NT2/D1 (cell line): ENCODE data around the gene ABLIM1.

Experiments
- DNase-seq: peaks from one replicate; pipeline ENCODE4 v3.0.0-alpha.2; 2011; ENCODE audit warnings: low read depth, low spot score
- H3K27me3 ChIP-seq: 2 replicates; pipeline ENCODE4 v1.6.0; 2011; ENCODE audit warnings: mild to moderate bottlenecking; ENCODE audit not compliant: insufficient read length, insufficient read depth
- H3K36me3 ChIP-seq: 2 replicates; pipeline ENCODE4 v1.6.1; 2011; ENCODE audit warnings: mild to moderate bottlenecking, low read length, mixed read lengths; ENCODE audit not compliant: insufficient read depth, insufficient read length
- H3K4me1 ChIP-seq: 2 replicates; pipeline ENCODE4 v1.5.1; 2011; ENCODE audit not compliant: insufficient read depth, insufficient read length
- H3K4me3 ChIP-seq: 2 replicates; pipeline ENCODE4 v1.5.1; 2011; ENCODE audit warnings: low read depth; ENCODE audit not compliant: insufficient read length
- H3K9ac ChIP-seq: 2 replicates; pipeline ENCODE4 v1.6.0; 2011; ENCODE audit warnings: low read depth; ENCODE audit not compliant: insufficient read length
- H3K9me3 ChIP-seq: 2 replicates; pipeline ENCODE4 v1.5.1; 2011; ENCODE audit warnings: mild to moderate bottlenecking, low read length; ENCODE audit not compliant: insufficient read depth
- SUZ12 ChIP-seq: IDR thresholded peaks from 2 replicates; pipeline ENCODE4 v1.6.1; 2011; ENCODE audit not compliant: insufficient read length, insufficient read depth; ENCODE audit errors: extremely low read depth
- YY1 ChIP-seq: IDR thresholded peaks from 2 replicates; pipeline ENCODE4 v1.6.1; 2011; ENCODE audit not compliant: insufficient read length, insufficient read depth
- ZNF274 ChIP-seq: IDR thresholded peaks from 2 replicates; pipeline ENCODE4 v1.6.1; 2011; ENCODE audit warnings: mild to moderate bottlenecking, low read depth, low read length

The ABLIM1 gene

DNA sequence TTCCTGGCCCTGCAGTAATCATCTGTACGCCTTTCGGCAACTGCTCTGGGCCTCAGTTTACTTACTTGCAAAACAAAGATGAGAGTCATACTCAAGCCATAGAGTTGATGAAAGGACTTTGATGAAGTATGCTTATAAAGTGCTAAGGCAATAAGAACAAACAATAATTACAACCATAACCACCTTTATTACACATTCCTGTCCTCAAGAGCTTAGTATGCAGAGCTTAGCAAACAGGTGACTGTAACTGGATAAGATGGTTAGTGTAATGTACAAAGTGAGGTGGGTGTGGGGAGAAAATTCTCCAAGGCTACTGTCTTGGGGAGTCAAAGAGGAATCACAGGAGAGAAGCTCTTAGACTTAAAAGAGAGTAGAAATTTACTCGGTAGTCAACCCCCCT, 136.8 kb downstream of the ABLIM1 start:
- Histone ChIP-seq H3K27me3 (no peaks in the 10 kb centered on the region), H3K9ac (no peak overlapping the region), H3K36me3 (peaks cover 26% of the 10 kb centered on the region), H3K4me3 (no peak overlapping the region), H3K9me3 (no peaks in the 10 kb centered on the region), H3K4me1 (no peaks in the 10 kb centered on the region)
- DNase-seq: no peak
- TF ChIP-seq ZNF274 (no peak), SUZ12 (no peak), YY1 (no peak)

DNA sequence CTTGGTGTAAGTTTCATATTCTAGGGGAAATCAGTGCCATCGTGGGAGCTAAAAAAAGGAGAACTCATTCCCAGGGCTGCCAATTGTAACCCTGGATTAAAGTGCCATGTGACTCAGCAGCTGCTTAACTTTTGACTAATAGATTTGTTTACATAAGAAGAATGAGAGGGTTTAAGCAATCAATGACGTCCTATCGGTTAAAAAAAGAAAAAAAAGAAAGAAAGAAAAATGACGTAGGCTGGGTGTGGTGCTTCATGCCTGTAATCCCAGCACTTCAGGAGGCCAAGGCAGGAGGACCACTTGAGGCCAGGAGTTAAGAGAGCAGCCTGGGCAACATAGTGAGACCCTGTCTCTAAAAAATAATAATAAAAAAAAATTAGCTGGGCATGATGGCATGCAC, 137.6 kb downstream of the ABLIM1 start:
- no peak for TF ChIP-seq ZNF274
- TF ChIP-seq SUZ12: no peak
- TF ChIP-seq YY1: no peak
- no peak for DNase-seq
- Histone ChIP-seq H3K9me3 (no peaks in the 10 kb centered on the region), H3K4me3 (no peak overlapping the region), H3K4me1 (no peaks in the 10 kb centered on the region), H3K36me3 (peaks cover 26% of the 10 kb centered on the region), H3K27me3 (no peaks in the 10 kb centered on the region), H3K9ac (no peak overlapping the region)

DNA sequence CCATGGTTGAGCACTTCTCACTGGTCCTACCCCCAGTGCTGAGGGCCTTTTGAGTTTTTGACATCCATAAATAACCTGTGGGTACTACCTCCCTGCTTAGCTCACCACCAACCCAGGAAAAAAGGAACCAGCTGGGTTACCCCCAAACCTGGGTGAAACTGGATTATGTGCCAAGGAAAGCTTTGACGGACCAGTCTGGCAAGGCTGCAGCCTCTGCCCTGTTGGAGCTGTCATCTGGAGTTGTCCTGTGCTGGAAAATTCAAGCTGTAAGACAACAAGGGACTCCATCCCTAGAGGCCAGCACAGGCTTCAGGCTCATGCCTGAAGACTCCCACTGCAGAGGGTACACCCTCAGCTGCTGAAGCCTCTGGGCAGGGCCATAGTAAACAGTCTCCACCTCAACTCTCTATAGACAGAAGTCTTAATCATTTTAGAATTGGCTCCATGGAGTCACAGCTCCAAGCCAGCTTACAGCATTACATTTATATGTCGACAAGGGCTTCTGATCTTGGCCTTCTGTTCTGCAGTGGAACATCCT, 138.2 kb downstream of the ABLIM1 start:
- DNase-seq: no peak
- Histone ChIP-seq H3K4me1 (no peaks in the 10 kb centered on the region), H3K4me3 (no peak overlapping the region), H3K9ac (no peak overlapping the region), H3K27me3 (no peaks in the 10 kb centered on the region), H3K9me3 (no peaks in the 10 kb centered on the region), H3K36me3 (peaks cover 24% of the 10 kb centered on the region)
- TF ChIP-seq YY1 (no peak), ZNF274 (no peak), SUZ12 (no peak)

DNA sequence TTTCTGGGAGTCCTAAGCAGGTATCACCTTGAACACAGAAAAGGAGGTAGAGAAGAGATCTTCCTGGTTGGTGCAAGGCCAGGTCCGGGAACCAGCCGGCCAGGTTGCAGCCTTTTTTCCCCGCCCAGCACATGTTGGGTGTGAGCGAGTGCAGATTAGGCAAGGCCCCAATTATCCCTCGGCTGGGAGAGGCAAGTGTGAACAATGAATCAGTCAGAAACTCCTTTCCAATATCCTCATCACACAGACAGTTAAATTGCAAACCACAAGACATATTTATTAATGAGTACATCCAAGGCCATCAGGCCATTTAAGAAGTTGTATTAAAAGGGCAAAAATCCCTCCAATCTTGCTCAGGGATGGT, 138.8 kb downstream of the ABLIM1 start:
- no peaks in the 10 kb centered on the region for H3K27me3 ChIP-seq

DNA sequence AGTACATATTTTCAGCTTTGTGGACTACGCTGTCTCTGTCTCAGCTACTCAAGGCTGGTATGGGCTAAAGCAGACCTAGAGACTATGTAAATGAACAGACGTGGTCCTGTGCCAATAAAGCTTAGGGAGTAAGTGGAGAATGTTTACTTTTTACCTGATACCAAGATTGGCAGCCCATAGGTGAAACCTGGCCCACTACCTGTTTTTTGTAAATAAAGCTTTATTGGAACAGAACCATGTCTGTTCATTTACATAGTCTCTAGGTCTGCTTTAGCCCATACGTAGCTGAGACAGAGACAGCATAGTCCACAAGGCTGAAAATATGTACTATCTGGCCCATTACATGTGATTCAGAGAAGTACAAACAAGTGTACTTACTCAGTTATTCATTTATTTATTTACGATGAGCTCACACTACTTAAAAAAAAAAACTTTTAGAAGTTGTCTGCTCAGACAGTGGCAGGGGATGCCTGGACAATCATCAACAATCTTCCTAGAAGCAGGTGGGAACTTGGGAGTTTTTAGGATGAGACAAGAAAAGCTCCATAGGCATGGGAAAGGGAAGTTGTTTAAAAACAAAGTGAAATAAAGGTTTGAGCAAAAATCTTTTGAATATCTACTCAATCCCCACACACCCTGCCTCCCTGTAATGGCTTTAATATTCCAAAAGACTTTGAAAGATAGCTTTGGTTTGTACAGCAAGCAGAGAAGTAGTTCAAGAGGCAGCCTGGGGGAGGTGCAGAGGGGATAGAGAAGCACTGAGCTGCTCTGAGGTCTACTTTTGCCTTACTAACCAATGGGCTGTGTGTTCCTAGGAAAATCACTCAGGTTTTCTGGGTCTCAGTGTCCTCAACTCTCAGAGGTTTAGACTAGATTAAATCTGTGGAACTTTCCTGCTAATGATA, 139.4 kb downstream of the ABLIM1 start:
- Histone ChIP-seq H3K4me3 (no peak overlapping the region), H3K9me3 (no peaks in the 10 kb centered on the region), H3K4me1 (no peaks in the 10 kb centered on the region), H3K36me3 (peaks cover 19% of the 10 kb centered on the region), H3K9ac (no peak overlapping the region), H3K27me3 (no peaks in the 10 kb centered on the region)
- no peak for TF ChIP-seq ZNF274
- TF ChIP-seq YY1: no peak
- no peak for TF ChIP-seq SUZ12
- DNase-seq: no peak

More for the DNA sequence above, 138.8 kb downstream of the ABLIM1 start:
- Histone ChIP-seq H3K4me1 (no peaks in the 10 kb centered on the region), H3K4me3 (no peak overlapping the region), H3K36me3 (peaks cover 23% of the 10 kb centered on the region), H3K9me3 (no peaks in the 10 kb centered on the region), H3K9ac (no peak overlapping the region)
- no peak for DNase-seq
- no peak for TF ChIP-seq ZNF274

DNA sequence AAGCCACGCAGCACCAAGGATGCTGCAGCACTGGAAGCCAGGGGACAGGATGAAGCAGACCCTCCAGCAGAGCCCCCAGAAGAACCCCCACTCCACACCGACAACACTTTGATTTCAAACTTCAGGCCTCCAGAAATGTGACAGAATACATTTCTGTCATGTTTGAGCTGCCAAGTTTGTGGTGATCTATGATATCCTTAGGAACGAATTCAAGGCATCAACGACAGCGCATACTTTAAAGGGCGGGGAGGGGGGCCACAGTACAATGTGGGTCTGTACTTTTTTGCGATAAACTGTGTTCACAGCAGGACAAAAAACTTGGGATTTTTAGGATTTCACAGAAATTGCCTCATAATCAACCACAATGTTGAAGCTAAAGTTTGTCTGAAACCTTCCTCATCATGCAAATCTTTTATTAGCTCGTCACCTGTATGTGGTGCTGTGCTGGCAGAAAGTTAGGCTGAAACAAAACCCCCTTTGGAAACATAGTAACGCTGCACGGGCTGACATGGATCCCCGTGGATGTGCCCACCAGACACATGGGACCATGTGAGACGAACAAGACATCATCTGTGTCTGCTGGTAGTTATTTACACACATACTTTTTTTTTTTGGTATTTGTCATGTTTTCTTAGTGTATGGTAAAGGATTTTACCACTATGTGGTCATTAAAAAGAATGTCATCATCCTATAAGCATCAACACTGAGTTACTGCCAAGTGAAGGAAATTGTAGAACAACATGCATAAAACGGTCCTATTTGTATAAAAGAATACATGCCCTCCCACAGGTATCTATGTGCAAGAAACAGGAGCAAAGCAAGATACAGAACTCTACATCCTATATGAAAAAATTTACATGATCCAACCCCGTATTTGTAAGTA, 140.5 kb downstream of the ABLIM1 start:
- TF ChIP-seq ZNF274 (no peak), SUZ12 (no peak), YY1 (no peak)
- Histone ChIP-seq H3K27me3 (no peaks in the 10 kb centered on the region), H3K36me3 (peaks cover 16% of the 10 kb centered on the region), H3K4me1 (no peaks in the 10 kb centered on the region), H3K4me3 (no peak overlapping the region), H3K9me3 (no peaks in the 10 kb centered on the region), H3K9ac (no peak overlapping the region)
- DNase-seq: no peak

DNA sequence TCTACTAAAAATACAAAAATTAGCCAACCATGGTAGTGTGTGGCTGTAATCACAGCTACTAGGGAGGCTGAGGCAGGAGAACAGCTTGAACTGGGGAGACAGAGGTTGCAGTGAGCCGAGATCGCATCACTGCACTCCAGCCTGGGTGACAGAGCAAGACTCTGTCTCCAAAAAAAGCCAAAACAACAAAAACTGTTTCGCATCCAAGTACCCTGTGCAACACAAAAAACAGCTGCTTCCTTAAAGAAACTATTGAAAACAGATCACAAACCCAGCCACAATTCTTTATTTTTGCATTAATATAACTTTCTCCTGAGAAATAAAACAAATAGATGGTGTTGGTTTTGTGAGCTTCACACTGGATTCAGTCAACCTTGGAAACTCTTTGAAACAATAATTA, 141.7 kb downstream of the ABLIM1 start:
- Histone ChIP-seq H3K27me3 (no peaks in the 10 kb centered on the region), H3K9me3 (no peaks in the 10 kb centered on the region), H3K4me3 (no peak overlapping the region), H3K9ac (no peak overlapping the region), H3K36me3 (peaks cover 19% of the 10 kb centered on the region), H3K4me1 (no peaks in the 10 kb centered on the region)
- no peak for TF ChIP-seq SUZ12
- no peak for TF ChIP-seq ZNF274
- TF ChIP-seq YY1: no peak
- no peak for DNase-seq
